GM21447 (cell line): ENCODE results near the gene MAP3K3.
A peak's percentile ranks its signal among the peaks of the same experiment; 100 is the strongest.

Experiments
- ATAC-seq: cut with Tn5 transposase; IDR thresholded peaks from one replicate; pipeline ENCODE4 v1.9.1; 2021; ENCODE audit not compliant: unreplicated experiment

The MAP3K3 gene

GRCh38 chr17:63649813-63650212 lies 27.6 kb downstream of the MAP3K3 start:
- ATAC-seq, result no peak

DNA sequence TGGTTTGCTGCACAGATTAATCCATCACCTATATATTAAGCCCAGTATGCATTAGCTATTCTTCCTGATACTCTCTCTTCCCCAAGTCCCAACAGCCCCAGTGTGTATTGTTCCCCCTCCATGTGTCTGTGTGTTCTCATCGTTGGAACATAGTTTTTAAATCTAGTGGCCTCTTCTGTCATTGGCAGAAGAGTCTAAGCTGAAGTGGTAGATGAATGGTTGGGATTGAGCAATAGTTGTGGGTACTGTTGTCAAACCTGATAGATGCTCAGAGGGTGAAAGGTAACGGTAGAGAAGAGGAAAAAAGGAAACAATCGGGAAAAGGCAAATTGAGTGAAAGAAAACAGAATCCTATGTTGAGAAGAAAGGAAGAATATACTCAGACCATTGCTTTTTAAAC lies 29.9 kb downstream of the MAP3K3 start:
- ATAC-seq, result no peak

DNA sequence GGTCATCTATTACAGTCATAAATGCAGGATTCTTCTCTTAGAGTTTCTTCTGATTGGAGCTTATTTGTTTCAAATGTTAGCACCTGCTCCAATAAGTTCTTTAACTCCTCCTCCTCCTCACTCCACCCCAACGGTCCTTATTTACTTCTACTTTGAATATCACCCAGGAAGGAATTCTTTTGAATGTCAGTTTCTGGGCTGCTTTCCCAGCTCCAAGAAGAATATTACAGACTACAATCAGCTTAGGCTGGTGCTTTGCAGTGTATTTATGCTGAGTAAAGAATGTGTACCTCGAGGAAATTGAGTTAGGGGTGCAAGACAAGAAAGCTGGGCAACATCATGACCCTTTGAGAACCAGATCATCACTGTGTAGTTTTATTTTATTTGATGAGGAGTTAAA lies 30.8 kb downstream of the MAP3K3 start:
- ATAC-seq, result no peak

DNA sequence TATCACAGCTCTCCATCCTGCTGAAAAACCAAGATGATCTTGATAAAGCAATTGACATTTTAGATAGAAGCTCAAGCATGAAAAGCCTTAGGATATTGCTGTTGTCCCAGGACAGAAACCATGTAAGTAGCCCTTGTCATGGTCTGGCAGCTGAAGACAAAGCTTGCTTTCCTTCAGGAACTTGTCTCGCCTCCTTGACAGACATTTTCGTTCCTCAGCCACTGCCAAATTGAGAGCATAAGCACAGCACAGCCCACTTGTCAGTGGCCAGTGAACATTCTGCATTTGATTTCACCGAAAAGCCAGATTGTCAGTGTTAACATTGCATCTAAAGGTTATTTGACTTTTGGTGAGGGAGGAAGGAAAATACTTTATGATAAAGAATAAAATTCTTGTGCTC lies 35.6 kb downstream of the MAP3K3 start:
- no peak for ATAC-seq

- no peak for ATAC-seq
Measured at GRCh38 chr17:63658366-63658765, 36.1 kb downstream of the MAP3K3 start.

- ATAC-seq, result no peak
Measured at GRCh38 chr17:63659850-63660249, 37.6 kb downstream of the MAP3K3 start.

DNA sequence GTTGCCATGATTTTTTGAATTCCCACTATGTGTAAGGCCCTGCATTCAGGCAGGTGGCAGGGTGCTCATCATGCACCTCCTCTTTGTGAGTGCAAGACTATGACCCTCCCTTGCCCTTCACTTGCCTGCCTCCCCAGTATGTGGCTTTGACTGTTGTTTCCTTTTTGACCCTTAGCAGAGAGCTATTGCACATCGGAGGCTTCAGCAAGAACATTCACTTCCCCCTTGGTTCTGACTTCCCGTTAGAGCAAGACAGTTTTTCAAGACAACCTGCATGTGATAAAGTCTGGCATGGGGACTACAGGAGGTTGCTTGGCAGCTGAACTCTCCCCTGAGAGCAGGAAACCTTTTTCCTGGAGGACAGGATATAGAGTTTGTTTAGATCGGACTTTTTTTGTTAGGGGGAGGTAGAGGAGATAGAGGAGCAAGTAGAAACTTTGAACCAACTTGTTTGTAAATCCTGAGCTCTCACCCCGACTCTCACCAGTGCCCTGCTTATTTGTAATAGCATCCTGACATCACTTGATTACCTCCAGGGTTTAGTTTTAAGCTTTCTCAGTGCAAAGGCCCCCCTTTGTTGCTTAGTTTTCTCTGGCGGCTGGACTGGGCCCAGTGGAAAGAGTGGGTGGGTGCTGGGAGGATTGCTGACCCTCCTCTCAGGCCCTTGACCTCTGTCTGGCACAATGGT lies 43.5 kb downstream of the MAP3K3 start:
- ATAC-seq, result peak; percentile 61

DNA sequence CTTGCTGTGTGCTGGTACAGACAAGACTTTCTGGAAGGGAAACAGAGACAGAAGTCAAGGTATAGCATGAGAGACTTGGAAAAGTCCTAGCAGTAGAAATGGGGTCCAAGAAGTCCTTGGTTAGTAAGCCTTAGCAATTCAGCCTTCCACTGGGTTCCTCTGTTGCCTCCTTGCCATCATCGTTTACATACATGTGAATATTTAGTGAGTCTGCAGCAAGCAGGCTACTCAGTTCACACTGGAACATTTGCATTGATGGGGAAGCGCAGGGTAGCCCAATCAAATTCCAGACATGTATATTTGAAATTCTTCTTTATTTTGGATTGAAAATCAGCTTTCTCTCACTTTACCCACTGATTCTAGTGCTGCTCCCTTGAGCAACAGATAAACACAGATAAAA lies 50.6 kb downstream of the MAP3K3 start:
- no peak for ATAC-seq

DNA sequence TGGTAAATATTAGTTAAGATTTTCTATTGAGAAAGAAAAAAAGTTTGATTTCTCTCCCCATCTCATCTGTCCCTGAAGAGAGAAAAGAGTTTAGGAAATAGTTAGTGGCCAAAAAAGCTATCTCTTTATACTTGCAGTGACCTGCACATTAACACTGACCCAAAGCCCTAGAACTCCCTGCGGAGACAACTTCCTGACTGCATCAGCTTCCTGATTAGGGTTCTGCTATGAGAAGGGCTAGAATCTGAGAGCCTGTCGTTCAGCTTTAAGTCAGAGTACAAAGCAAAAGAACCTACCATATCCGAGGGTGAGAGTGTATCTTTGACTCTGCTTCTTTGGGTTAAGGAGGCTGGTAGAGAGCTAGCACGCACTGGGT lies 53.0 kb downstream of the MAP3K3 start:
- ATAC-seq, result no peak

DNA sequence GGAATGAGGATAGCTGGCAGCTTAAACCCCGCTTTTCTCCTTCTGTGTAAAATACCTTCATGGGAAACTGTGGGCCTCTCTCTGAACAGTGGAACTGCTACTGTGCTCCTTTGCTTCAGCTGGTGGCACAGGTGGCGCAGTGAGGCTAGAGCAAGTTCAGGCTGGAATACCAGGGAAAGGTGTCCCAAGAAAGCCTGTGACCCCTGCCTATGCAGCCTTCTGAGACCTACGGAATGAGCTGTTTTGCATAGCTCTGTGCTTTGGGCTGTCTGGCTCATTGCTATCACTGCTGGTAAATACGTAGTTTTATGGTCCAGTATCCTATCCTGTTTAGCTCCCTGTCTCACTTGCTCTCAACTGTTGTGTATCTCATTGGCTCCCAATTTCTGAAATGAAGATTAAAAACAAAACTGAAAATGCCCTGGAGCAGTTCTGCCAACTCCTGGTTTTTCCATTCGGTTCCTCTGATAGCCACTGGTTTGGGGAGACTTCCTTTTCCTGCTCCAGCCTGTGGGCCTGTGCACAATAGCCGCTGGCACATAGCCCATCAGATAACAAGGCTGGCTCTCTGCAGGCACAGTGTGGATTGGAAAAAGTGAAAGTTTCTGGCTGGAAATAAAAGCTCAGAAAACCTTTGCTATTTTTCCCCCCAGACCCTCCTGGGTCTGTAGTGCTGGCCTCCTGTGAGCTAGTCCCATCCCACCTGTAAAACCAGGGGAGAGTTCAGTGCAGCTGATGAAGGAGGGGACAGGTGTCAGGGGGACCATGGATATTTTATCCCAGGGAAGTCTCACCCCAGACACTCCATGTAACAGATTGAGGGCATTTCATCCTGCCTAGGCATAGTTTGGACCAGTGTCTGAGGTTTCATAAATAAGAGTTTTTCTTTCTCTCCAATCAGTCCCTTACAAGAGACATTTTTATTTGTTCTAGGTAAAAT lies 53.7 kb downstream of the MAP3K3 start:
- no peak for ATAC-seq

DNA sequence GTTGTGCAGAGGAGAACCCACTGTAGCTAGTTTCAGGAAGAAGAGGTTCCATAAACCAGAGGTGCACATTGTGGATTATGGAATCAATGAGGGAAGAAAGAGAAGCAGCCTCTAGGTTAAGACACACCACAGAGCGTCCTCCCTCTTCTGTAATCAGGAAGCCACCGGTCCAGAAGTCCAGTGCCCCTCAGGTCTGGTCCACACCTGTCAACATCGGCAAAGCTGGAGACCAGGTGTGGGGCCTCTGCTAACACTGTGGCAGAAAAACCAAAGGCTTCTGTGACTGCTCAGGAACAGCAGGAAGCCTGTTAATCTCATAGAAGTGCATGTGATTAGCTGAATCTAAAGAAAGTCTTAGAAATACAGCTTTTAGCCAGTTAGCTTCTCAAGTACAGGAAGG lies 54.4 kb downstream of the MAP3K3 start:
- ATAC-seq, result no peak

DNA sequence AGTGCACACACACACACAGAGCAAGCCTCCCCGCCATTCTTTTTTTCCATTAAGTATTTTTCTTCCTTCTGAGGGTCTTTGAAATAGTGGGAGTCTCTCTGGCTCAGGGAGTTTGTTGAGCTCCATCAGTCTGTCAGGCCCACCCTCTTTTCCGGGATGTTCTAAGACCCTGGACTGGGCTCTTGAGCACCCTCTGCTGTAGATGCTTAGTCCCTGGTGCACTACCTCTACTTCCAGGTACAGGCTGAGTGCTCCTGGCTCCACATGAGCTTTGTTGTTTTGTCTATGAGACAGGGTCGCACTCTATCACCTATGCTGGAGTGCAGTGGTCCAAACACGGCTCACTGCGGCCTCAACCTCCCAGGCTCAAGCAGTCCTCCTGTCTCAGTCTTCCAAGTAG lies 57.0 kb downstream of the MAP3K3 start:
- ATAC-seq, result no peak

GRCh38 chr17:63680700-63681099 lies 58.5 kb downstream of the MAP3K3 start:
- no peak for ATAC-seq

DNA sequence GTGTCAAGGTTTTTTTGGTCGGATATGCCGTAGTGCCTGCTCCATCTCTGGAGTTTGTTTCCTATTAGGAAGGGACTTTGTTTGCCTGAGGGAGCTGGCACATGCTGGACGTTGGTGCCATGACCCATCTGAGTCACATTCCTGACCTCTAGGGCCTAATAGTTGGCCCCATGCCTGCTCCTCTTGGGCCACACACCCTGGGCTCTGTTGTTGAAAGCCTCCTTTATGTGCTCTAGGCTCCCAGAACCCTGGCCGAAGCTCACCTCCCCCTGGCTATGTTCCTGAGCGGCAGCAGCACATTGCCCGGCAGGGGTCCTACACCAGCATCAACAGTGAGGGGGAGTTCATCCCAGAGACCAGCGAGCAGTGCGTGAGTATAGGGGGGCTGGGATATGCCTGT lies 59.3 kb downstream of the MAP3K3 start:
- no peak for ATAC-seq

DNA sequence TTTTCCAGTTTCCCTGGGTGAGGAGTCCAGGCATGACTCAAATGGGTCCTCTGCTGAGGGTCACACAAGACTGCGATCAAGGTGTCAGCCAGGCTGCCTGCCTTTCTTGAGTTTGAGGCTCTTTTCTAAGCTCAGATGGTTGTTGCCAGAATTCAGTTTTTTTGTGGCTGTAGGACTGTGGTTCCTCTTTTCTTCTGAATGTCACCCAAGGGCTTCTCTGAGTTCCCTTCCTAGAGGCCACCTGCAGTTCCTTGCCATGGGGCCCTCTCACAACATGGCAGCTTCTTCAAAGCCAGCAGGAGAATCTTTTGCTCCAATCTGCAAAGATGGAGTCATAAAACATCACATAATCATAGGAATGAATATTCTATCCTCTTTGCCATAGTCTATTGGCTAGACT lies 60.2 kb downstream of the MAP3K3 start:
- ATAC-seq, result no peak

DNA sequence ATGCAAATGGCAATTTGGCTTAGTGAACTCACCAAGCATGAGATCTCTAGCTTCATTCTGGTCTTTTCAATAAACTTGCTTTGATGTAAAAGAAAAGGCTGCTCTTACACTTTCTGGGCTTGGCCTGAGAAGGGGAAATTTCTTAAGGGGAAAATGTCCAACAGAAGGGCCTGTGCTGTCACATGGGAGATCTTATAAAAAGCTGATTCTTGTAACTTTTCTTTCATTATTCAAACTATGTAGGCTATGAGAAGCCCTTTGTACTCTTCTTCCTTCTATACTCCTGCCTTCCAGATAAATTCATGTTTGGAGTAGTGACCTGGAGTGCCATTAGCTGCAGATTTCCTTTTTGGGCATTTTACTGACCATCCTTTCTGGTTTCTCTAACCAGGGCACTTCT lies 60.8 kb downstream of the MAP3K3 start:
- no peak for ATAC-seq

GRCh38 chr17:63685041-63685440 lies 62.8 kb downstream of the MAP3K3 start:
- no peak for ATAC-seq

- no peak for ATAC-seq
Measured at GRCh38 chr17:63685578-63685977, 63.4 kb downstream of the MAP3K3 start.

- ATAC-seq, result no peak
Measured at GRCh38 chr17:63686138-63686685, 64.0 kb downstream of the MAP3K3 start.

DNA sequence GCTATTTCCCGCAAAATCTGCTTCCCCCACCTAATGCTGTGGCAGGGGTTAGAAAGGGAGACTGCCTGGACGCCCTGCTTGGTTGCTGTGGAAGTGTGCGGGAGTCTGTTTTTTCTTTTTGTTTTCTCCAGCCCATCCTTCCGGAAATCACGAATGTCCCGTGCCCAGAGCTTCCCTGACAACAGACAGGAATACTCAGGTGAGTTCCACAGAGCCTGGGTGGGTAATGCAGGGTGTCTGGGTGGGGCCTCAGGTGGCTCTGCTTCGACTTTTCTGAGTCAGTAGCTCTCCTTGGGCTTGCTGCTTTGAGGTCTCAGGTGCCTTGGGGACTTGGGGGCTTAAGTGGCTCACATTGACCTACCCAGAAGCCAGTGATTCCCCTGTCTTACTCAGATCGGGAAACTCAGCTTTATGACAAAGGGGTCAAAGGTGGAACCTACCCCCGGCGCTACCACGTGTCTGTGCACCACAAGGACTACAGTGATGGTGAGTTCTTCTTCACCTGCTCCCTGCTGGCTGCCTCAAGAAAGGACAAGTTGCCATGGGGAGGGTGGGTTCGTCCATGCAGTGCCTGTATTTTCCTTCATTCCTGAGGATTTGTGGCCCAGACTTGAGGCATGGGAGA lies 66.3 kb downstream of the MAP3K3 start:
- no peak for ATAC-seq

- ATAC-seq, result no peak
Measured at GRCh38 chr17:63689479-63689878, 67.3 kb downstream of the MAP3K3 start.
